Fibroblast of gingiva (primary cell): ENCODE results near the gene CLHC1.
"Not testable (repeated sequence)": the region's sequence is repeated elsewhere in the genome, so short reads cannot be mapped to it uniquely, and the experiment has no call there.

ENCODE experiments used
- DNase-seq: peaks from one replicate; pipeline ENCODE4 v3.0.0-alpha.2; 2011; ENCODE audit warnings: low read depth

CLHC1 gene

GRCh38 chr2:55134316-55134706, 97.8 kb downstream of the CLHC1 start:
- no peak for DNase-seq

- peak; percentile 96 for DNase-seq
Measured at GRCh38 chr2:55133467-55134315, 98.4 kb downstream of the CLHC1 start.

GRCh38 chr2:55130849-55131248, 101.2 kb downstream of the CLHC1 start:
- DNase-seq, result no peak

GRCh38 chr2:55126643-55127042, 105.5 kb downstream of the CLHC1 start:
- DNase-seq, result not testable (repeated sequence)
